GM18498 (cell line): ENCODE results near the gene SLC39A11.

Experiments
- ATAC-seq: cut with Tn5 transposase; IDR thresholded peaks from one replicate; pipeline ENCODE4 v1.9.1; 2021; ENCODE audit warnings: mild to moderate bottlenecking, moderate library complexity; ENCODE audit not compliant: unreplicated experiment

The SLC39A11 gene

DNA sequence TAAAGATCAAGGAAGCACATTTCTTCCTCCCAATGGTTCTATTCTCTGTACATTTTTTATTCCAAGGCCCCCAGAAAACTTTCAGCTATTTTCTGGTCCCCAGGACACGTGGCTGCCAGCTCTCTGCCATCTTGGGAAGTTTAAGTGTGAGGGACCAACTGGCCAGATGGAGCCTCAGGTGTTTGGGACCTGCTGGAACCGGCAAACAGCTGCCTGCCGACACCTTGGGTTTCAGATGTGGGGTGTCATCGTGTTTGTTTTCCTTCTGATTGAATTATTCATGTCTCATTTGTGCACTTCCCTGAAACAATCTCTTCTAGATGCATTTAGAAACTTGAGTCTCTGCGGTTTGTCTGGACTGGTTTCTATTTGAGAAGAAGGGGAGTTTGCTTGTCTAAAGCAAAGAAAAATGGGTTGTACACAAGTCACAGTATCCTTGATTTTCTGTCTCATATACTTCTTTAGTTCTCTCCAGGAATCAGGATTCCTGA lies 386.5 kb downstream of the SLC39A11 start:
- no peak for ATAC-seq

DNA sequence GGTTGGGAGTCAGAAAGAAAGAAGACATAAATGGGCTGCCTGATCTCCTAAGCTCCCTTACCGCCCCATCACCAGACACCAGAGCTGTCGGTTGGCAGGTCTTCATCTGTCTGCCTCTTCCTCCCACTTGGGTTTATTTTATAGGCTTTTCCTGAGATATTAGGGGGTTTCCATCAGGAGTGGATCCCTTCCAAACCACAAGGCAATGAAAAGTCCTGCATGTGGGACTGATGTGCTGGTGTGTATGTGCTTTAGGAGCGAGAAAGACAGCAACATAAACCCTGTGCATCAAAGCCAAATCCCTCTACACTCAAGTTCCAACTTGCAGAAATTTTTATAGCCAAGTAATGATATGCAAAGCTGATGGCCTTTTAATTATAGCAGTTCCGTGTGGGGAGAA lies 389.5 kb downstream of the SLC39A11 start:
- no peak for ATAC-seq

DNA sequence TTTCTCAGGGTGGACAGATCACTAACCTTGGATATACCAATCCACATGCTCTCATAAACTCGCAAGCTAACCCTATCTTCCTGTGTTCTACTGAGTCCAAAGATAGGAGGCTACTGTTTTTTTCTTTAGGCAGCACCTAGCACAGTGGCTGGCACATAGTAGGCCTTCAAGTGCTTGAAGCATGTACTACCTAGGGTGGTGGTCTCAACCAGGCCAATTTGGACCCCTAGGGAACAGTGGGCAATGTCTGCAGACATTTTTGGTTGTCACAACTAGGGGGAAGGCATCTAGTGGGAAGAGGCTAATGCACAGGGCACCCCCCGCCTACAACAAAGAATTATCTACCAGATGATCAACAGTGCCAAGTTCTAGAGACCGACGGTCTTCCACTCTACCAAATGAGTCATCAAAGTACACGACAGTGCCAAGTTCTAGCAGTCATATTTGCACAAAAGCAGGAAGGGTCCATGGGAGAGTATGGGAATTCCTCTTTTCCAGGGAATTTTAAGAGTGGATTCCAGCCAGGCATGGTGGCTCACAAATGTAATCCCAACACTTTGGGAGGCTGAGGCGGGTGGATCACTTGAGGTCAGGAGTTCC lies 390.3 kb downstream of the SLC39A11 start:
- ATAC-seq: no peak

DNA sequence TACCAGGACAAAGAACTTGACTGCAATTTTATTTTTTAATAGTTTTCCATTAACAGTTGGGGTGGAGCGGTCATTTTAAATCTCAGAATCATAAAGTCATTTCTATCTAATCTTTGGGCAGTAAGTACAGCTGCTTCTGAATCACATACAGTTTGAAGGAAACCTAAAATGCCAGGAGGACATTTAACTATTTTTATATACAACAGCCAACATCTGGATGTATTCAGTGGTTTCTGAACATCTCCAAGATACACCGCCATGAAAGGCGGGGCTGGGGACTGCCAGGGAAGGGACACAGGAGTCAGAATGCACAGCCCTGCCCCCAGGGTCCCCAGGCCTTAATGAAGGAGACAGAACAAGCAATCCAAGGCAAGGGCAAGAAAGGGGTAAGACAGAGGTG lies 392.3 kb downstream of the SLC39A11 start:
- ATAC-seq: no peak

DNA sequence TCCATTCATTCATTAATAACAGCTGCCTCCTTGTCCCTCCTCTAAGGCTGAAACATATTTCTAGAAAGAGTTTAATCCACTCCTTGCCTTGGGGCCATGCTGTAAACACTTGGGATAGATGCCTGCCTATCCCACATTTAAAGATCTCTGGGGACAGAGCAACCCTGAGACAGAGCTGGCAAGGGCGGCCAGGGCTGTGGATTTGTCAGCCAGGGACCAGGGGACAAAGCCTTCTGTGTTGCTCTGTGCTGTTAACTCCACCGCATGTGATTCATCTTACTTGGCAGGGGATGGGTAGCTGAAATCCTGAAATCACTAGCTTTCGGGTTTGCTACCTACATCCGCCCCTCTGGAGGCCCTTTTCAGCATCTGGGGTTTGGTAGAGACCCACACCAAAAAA lies 392.9 kb downstream of the SLC39A11 start:
- ATAC-seq: no peak

DNA sequence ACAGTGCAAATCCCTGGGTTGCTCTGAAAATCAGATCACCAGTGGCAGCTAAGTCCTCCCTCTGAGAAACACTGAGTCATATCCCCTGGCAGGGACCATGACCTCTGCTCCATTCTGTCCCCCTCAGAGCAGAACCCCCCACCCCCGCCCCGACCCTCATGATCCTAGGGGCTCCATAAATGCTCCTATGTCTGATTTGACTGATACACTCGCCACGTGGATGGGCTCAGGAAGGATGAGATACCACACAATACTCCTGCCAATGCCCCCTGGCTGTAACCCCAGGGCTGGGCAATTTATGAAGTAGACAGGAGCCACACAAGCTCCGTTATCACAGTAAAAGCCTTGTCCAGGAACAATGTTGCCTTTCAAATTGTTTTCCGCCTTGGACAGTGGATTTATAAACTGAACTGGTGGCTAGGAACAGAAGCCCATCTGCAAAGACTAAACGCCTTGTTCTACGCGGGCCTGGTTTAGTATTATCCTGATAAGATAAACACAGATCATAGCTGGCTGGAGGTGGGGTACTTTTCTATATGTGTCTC lies 394.8 kb downstream of the SLC39A11 start:
- no peak for ATAC-seq

DNA sequence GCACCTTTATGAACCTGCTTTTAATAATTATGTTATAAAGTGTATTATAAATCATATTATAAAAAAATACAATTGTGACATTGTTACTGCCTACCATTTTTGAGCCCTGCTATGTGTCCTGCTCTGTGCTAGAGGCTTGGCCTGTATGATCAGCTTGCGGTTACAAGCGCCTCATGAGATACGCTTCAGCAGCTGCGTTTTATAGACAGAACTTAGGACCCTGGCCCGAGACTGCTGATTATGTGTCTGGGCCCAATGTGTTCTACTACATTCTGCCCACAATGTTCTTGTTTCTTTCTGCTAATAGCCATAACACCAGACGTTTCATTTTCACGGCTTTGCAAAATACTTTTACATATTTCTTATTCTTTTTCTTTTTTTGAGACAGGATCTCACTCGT lies 395.8 kb downstream of the SLC39A11 start:
- ATAC-seq: no peak

DNA sequence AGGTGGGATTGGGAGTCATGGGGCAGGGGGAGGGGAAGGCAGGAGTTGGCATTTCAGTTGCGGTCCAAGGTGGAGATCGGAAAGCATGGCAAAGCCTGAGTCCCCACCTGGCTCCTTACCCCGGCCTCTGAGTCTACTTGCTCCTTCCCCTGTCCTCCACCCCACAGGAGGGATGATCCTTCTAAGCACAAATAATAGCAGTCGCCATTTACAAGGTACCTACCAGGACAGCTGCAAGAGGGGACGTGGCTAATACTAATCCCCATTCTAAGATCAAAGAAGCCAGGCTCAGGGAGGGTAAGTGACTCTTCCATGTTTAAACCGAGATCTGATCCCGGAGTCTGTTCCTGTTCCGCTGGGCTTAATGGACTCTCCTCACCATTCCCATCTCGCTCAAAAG lies 396.3 kb downstream of the SLC39A11 start:
- no peak for ATAC-seq

DNA sequence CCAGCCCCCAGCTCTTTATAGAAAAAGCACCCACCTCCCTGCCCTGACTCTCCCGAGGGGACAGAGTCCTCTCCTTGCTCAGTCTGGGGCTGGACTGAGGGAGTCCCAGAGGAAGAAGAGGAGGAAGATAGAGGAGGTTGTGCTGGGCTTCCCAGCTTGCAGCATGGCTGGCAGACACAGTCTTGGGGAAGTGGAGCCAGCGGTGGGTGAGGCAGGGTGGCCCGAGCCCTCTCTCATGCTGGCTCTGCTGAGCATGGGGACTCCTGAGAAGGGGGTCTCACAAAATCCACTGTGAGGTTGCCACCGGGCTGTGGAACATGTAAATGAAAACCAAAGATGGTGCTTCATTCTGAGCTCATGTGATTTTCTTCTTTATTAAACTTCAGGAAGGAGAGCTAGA lies 398.5 kb downstream of the SLC39A11 start:
- ATAC-seq: no peak

DNA sequence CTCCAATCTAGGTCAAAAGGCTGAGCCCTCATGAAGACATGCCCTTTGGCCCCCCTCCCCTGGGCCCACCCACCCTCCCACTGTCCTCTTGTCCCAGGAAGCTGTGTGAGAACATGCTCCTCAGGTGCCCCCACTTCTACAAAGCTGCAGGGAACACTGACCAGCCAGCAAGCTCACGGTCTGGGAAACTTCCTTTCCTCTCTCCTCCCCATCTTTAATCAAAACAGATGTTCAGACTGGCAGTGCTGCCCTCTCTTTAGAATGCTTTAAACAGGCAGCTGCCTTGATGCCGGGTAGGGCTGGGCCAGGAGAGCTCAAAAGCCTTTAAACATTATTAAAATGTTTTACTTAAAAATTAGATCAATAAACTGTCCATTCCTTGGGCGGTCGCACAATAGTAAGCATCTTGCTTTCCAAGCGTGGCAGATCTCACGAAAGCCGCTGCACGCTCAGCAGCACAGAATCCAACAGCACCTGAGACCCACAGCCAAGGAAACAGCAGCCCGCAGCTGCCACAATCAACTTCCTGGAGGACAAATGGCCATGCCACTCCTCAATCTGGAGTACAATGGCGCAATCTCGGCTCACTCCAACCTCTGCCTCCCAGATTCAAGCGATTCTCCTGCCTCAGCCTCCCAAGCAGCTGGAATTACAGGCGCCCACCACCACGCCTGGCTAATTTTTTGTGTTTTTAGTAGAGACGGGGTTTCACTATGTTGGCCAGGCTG lies 399.2 kb downstream of the SLC39A11 start:
- ATAC-seq: no peak

DNA sequence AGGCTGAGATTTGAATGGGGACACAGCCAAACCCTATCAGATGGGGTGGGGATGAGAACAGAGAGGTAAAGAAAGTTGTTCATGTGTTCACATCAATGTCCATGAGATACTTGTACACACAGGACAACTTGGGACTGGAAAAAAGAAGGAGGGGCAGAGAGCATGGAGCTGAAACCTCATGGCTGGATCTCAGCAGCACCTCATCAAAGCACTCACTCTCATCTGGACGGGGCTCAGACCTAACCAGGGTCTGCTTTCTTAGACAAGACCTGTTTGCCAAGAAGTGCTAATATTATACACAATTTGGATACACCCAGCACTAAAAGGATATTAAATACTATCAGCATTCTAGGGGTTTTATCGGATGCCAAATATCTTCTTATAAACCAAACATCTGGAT lies 399.8 kb downstream of the SLC39A11 start:
- ATAC-seq: no peak

DNA sequence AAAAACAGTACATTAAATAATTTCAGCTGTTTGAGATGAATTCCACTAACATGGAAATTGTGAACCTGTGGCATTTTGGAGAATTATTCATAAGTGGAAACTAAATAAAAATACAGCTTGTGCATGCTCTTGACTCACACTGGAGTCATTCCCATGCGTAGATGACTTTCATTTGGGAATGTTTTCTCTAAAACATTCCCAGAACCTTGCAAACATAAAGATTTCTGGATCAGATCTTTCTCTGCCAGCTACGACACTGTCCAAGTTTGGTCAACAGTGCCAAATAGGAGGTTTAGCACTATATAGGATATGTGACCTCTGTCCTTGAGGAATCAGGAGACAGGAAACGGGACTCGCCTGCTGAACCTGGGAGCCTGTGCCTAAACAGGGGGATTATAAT lies 400.9 kb downstream of the SLC39A11 start:
- ATAC-seq: no peak

DNA sequence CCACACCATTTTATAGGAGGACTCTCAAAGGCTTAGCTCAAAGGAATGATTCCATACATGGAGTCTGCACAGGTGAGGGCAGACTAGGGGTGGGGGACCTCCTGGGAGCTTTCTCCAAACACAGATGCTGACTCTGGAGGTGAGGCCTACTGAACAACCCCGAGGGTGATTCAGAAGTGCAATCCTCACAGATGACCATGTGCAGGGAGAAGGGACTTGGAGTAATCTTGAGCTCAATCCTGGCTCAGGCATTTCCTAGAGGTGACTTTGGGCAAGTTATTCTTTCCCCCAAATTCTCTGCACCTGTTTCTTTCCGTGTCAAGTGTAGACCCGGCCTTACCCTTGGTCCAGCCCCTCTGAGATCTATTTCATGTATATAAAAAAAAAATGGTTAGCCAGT lies 401.5 kb downstream of the SLC39A11 start:
- ATAC-seq: no peak

DNA sequence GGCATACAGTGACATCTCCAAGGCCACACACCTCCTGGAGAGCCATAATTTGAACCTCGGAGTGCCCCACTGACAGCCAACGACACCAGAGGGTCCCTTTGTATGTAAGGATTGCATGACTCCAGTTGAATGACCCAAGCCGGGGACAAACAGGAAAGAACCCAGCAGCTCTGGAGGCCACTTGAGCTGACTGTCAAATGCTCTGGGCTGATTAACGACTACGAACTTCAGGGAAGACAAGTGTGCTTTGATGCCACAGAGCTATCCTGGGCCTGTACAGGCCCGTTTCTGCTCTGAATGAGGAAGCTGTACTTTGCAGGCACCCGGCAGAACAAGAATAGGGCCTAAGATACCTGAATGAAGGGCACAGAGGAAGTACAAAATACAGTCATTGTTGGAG lies 404.6 kb downstream of the SLC39A11 start:
- no peak for ATAC-seq

DNA sequence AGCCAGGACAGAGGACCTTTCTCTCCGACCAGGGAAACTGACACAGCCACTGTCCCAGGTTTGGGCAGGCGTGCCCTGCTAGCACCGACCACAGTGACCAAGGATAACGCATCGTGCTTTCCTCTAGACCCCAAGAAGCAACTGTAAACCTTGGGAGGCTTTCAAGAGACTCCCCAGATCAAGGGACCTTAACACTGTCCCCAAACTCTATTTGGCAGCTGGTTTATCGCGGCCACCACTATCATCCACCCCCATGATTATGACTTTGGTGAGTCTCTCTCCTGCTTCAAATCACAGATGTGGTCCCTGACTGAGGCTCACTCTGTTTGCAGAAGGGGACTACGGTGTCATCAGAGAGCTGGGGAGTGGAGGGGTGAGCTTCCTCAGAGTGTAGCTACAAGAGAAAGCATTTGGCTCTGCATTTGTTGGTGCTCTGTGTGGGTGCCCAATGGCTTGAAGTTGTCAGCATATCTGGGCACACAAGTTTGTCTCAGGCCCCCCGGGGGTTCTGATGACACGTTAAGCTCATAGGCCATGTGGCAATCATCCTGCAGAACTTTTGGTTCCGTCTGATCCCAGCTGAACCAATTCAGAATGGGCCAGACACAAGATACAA lies 408.0 kb downstream of the SLC39A11 start:
- no peak for ATAC-seq

DNA sequence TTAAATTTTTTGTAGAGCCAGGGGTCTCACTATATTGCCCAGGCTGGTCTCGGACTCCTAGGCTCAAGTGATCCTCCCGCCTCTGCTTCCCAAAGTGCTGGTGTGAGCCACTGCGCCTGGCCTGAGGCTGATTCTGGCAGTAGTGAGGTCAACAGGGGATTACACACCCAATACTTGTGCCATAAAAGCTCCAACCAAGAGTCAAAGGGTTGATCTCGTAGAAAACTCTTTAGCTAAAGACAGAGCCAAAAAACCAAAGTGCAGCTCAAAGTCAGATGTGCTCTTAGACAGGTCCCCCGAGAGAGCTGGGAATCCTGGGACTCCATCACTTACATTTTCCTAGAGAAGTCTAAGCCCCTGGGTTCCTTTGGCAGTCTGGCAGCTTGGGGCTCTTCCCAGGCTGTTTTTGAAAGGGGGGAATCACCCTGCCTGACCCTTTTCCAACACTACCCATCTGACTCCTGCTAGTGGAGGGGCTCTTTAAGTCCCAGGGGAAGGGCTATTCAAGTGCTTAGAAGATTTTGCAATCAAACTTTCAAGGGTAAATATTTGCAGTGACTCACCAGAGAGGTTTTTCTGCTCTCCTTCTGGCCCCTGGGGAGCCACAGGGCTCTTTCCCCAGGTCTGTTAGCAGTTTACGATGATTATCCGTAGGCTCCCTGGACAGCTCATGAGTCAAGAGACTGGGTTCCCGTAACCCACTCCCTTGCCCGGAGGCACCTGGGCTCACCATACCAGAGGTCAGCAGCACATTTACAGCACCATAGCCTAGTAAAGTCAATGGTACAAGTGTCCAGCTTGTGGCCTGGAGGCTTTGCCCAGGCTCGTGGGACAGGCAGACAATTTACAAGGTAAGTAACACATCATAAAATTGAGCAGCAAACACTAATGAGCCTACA lies 408.7 kb downstream of the SLC39A11 start:
- ATAC-seq: no peak

DNA sequence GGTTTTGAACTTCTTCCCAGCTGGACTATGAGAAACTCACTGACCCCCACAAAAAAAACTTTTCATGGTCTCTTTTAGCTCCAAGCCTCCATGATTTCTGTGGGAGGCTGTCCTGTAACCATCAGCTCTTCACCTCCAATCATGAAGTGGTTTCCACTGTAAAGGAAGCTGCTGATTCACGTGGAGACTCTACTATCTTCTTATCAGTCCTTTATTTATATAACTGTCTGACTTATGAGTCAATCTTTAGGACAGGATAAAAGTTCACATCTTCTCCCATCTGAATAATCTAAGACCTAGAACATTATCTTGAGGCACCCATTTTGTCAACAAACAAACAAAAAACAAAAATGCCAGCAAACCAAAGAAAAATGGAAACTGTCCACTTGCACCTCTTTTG lies 409.9 kb downstream of the SLC39A11 start:
- no peak for ATAC-seq

DNA sequence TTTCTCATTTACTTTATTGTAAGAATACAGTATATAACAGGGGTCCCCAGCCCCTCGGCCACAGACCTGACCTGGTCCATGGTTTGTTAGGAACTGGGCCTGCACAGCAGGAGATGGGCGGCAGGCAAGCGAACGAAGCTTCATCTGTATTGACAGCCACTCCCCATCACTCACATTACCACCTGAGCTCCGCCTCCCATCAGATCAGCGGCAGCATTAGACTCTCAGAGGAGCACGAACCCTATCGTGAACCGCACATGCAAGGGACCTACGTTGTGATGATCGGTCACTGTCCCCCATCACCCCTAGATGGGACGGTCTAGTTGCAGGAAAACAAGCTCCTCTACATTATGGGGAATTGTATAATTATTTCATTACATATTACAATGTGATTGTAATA lies 410.6 kb downstream of the SLC39A11 start:
- no peak for ATAC-seq

DNA sequence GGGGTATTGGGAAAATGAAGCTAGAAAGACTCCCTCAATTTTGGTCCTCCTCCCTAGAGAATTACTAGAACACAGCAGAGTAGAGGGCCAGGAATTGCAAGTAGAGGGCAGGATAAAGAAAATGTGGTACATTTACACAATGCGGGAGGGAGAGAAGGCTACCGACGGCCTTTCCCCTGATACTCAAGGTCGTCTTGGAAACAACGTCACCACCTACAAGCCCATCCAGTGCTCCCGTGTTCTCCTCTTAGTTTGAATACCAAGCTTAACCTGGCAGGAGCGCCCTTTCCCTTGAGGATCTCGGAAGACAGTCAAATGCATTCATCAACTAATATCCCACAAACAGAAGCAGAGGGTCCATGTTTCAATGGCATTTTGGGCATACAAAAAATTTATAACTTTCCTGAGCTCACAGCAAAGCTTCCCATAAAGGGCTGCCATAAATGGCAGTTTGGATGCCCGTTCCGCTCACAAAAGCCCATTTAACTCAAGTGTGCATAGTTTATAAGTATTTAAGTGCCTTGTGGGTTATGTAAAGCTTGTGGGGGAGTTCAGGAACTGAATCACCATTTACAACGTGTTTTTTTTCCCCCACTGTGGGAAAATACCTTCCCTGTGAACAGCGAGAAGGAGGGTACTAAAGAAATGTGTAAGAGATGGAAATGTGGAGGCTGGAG lies 414.6 kb downstream of the SLC39A11 start:
- ATAC-seq: no peak

DNA sequence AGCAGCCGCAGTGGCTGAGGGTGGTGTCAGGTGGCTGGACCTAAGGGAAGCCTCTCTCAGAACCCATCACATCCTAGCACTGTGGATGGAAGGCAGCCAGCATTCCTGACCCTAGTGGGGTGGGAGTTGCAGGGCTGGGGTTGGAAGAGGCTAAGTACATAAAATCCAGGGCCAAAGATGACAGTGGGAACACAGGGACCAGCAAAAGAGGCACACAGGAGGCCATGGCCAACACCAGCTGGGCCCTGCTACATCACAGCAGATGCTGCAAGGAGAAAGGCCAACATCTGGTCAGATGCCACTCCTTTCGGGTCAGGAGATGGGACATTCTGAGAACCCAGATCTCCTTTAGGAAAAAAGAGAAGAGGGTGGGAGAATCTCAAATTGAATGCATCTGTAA lies 415.4 kb downstream of the SLC39A11 start:
- ATAC-seq: no peak
